AG09309 (cell line): ENCODE results near the gene GPR52.

Experiments used
- DNase-seq: peaks from one replicate; pipeline ENCODE4 v3.0.0-alpha.2; 2010; ENCODE audit warnings: low read depth
- H3K4me3 ChIP-seq: 2 replicates; pipeline ENCODE4 v1.5.1; 2011; ENCODE audit warnings: mild to moderate bottlenecking, low read depth, low read length, moderate library complexity; ENCODE audit not compliant: control insufficient read depth
- CTCF ChIP-seq: IDR thresholded peaks from 2 replicates; pipeline ENCODE4 v1.5.1; 2011; ENCODE audit warnings: mild to moderate bottlenecking, low read depth, low read length, inconsistent platforms; ENCODE audit not compliant: insufficient read depth, control insufficient read depth; ENCODE audit errors: missing control alignments

GPR52 gene

GRCh38 chr1:174447866-174448530 lies at the start of gene GPR52:
Gene GPR52, plus strand, starts transcription at chr1:174447964. Its CDS starts 148 bp downstream, at chr1:174448112.
- DNase-seq = no peak
- no peak within 1 kb of the TSS for H3K4me3 ChIP-seq
- no peak for TF ChIP-seq CTCF

GRCh38 chr1:174398246-174398645 lies 49.5 kb upstream of the GPR52 start:
- no peak for DNase-seq
- no peak overlapping the region for H3K4me3 ChIP-seq

GRCh38 chr1:174399211-174399610 lies 48.6 kb upstream of the GPR52 start:
- no peak for DNase-seq
- no peak overlapping the region for H3K4me3 ChIP-seq
- no peak for TF ChIP-seq CTCF

More at GRCh38 chr1:174398246-174398645, 49.5 kb upstream of the GPR52 start:
- TF ChIP-seq CTCF = no peak

- no peak overlapping the region for H3K4me3 ChIP-seq
- no peak for TF ChIP-seq CTCF
- DNase-seq = no peak
These were observed 46.7 kb upstream of the GPR52 start for GRCh38 chr1:174401075-174401474.

- no peak for TF ChIP-seq CTCF
- no peak overlapping the region for H3K4me3 ChIP-seq
- no peak for DNase-seq
These were observed 42.5 kb upstream of the GPR52 start for GRCh38 chr1:174405219-174405618.

- no peak for DNase-seq
These were observed 41.3 kb upstream of the GPR52 start for GRCh38 chr1:174406421-174406820.

More at GRCh38 chr1:174406421-174406820, 41.3 kb upstream of the GPR52 start:
- no peak for TF ChIP-seq CTCF
- H3K4me3 ChIP-seq = no peak overlapping the region
